ENCODE results near the gene REXO1. TPM values are rescaled to one million over a fixed set of nuclear protein-coding genes. Genes with fewer than 3 reads are reported as not detected.
"Not testable (repeated sequence)": the region's sequence is repeated elsewhere in the genome, so short reads cannot be mapped to it uniquely, and the experiment has no call there.

REXO1 gene
- total RNA-seq, 1 experiment from 2014 or later, result 25.8 TPM

GRCh38 chr19:1880611-1881392 is 32.5 kb upstream of the REXO1 start:
- Histone ChIP-seq H4K20me1 (ENCODE audit: insufficient read depth) (peaks cover 8% of the 10 kb centered on the region; the same call in 1 of the 2 replicates), H3K27ac (no peak overlapping the region)

GRCh38 chr19:1879982-1880381 is 31.7 kb upstream of the REXO1 start:
- H3K27me3 ChIP-seq (ENCODE audit: insufficient read depth, low read depth); H3K9me3 ChIP-seq (ENCODE audit: insufficient read depth, low read depth); intact Hi-C loops (cut with micrococcal nuclease; ENCODE audit: unreplicated experiment); DNase-seq; H4K20me1 ChIP-seq (ENCODE audit: insufficient read depth); H3K27ac ChIP-seq; H3K4me2 ChIP-seq; H2AFZ ChIP-seq; H3K9me2 ChIP-seq (ENCODE audit: insufficient read depth); H3F3A ChIP-seq (ENCODE audit: insufficient read depth, low read depth); BruUV-seq (replicated peaks); H3K36me3 ChIP-seq (ENCODE audit: low read depth); CTCF ChIA-PET; H3K4me1 ChIP-seq (replicated peaks; ENCODE audit: insufficient read depth); H3K4me3 ChIP-seq; POLR2A ChIA-PET (ENCODE audit: unreplicated experiment): not testable (repeated sequence)
- peaks cover 41% of the 10 kb centered on the region for H3K79me2 ChIP-seq (ENCODE audit: low read depth)

More at GRCh38 chr19:1880611-1881392, 32.5 kb upstream of the REXO1 start:
- Histone ChIP-seq H3K4me2 (no peak overlapping the region), H3F3A (ENCODE audit: insufficient read depth, low read depth) (no peaks in the 10 kb centered on the region), H3K27me3 (ENCODE audit: insufficient read depth, low read depth) (no peaks in the 10 kb centered on the region), H3K79me2 (ENCODE audit: low read depth) (peaks cover 33% of the 10 kb centered on the region), H3K9me3 (ENCODE audit: insufficient read depth, low read depth) (no peaks in the 10 kb centered on the region), H3K4me1 (replicated peaks; ENCODE audit: insufficient read depth) (peaks cover 6% of the 10 kb centered on the region; the same call in 1 of the 2 replicates), H2AFZ (no peak overlapping the region), H3K4me3 (no peak overlapping the region), H3K36me3 (ENCODE audit: low read depth) (no peaks in the 10 kb centered on the region), H3K9me2 (ENCODE audit: insufficient read depth) (no peaks in the 10 kb centered on the region)
- TF ChIP-seq CTCF (conservative IDR thresholded peaks at IDR 0.05), result no peak
- DNase-seq, result no peak
- intact Hi-C loops (cut with micrococcal nuclease; ENCODE audit: unreplicated experiment), result no loop called here
- BruUV-seq (replicated peaks), result no TSS peak
- POLR2A ChIA-PET (ENCODE audit: unreplicated experiment), result no interaction called here
- CTCF ChIA-PET, result no interaction called here

GRCh38 chr19:1878583-1878982 is 30.3 kb upstream of the REXO1 start:
- H3K79me2 ChIP-seq (ENCODE audit: low read depth), result peaks cover 41% of the 10 kb centered on the region
- H3K4me1 ChIP-seq (replicated peaks; ENCODE audit: insufficient read depth); H3K27me3 ChIP-seq (ENCODE audit: insufficient read depth, low read depth); intact Hi-C loops (cut with micrococcal nuclease; ENCODE audit: unreplicated experiment); H3K36me3 ChIP-seq (ENCODE audit: low read depth); CTCF ChIA-PET; H3K4me2 ChIP-seq; H3K9me2 ChIP-seq (ENCODE audit: insufficient read depth); BruUV-seq (replicated peaks); H4K20me1 ChIP-seq (ENCODE audit: insufficient read depth); DNase-seq; H3F3A ChIP-seq (ENCODE audit: insufficient read depth, low read depth); H3K27ac ChIP-seq; H2AFZ ChIP-seq; H3K4me3 ChIP-seq; H3K9me3 ChIP-seq (ENCODE audit: insufficient read depth, low read depth); POLR2A ChIA-PET (ENCODE audit: unreplicated experiment): not testable (repeated sequence)

GRCh38 chr19:1877280-1877660 is 29.0 kb upstream of the REXO1 start:
- CTCF ChIA-PET; H3K9me3 ChIP-seq (ENCODE audit: insufficient read depth, low read depth); H3K4me3 ChIP-seq; H3K36me3 ChIP-seq (ENCODE audit: low read depth); H2AFZ ChIP-seq; H3K27ac ChIP-seq; DNase-seq; H3K9me2 ChIP-seq (ENCODE audit: insufficient read depth); POLR2A ChIA-PET (ENCODE audit: unreplicated experiment); H3K27me3 ChIP-seq (ENCODE audit: insufficient read depth, low read depth); H3K4me2 ChIP-seq; H4K20me1 ChIP-seq (ENCODE audit: insufficient read depth); H3K4me1 ChIP-seq (replicated peaks; ENCODE audit: insufficient read depth); intact Hi-C loops (cut with micrococcal nuclease; ENCODE audit: unreplicated experiment); H3F3A ChIP-seq (ENCODE audit: insufficient read depth, low read depth); BruUV-seq (replicated peaks): not testable (repeated sequence)
- peaks cover 41% of the 10 kb centered on the region for H3K79me2 ChIP-seq (ENCODE audit: low read depth)

- H4K20me1 ChIP-seq (ENCODE audit: insufficient read depth); BruUV-seq (replicated peaks); H3K27me3 ChIP-seq (ENCODE audit: insufficient read depth, low read depth); H3F3A ChIP-seq (ENCODE audit: insufficient read depth, low read depth); POLR2A ChIA-PET (ENCODE audit: unreplicated experiment); H3K27ac ChIP-seq; H2AFZ ChIP-seq; H3K9me3 ChIP-seq (ENCODE audit: insufficient read depth, low read depth); CTCF ChIA-PET; DNase-seq; H3K36me3 ChIP-seq (ENCODE audit: low read depth); H3K4me1 ChIP-seq (replicated peaks; ENCODE audit: insufficient read depth); H3K9me2 ChIP-seq (ENCODE audit: insufficient read depth); intact Hi-C loops (cut with micrococcal nuclease; ENCODE audit: unreplicated experiment): not testable (repeated sequence)
- H3K4me3 ChIP-seq, result peak overlapping the region; percentile 77; the same call in 1 of the 2 replicates
- peak overlapping the region; percentile 65 for H3K4me2 ChIP-seq
- peaks cover 38% of the 10 kb centered on the region for H3K79me2 ChIP-seq (ENCODE audit: low read depth)
These were observed 28.4 kb upstream of the REXO1 start for GRCh38 chr19:1876496-1877279.

Data from PC-9 (cell line).